Suppressor macrophage treated with lipopolysaccharide for 1 hour (primary cell): ENCODE measurements around the gene TTYH3.

Experiments
- DNase-seq, 3 donors: peaks; one replicate each; pipeline ENCODE4 v3.0.0-alpha.2; 2020 to 2022

The TTYH3 gene

GRCh38 chr7:2649991-2650390 is 18.2 kb downstream of the TTYH3 start:
- DNase-seq = no peak

DNA sequence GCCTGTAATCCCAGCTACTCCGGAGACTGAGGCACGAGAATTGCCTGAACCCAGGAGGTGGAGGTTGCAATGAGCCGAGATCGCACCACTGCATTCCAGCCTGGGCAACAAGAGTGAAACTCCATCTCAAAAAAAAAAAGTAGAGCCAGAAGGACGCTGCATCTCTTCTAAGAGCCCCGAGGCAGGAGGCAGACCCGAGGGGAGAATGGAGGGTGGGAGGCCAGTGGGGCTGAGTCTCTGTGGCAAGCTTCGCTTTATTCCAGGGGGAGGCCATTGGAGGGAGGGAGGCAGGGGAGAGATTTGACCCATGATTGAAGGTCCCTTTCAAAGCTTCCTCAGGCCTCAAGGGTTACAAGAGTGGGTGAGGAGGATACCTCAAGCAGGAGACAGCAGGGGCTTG is 18.7 kb downstream of the TTYH3 start:
- DNase-seq = no peak

- no peak for DNase-seq
These were observed 19.6 kb downstream of the TTYH3 start for GRCh38 chr7:2651336-2651735.

GRCh38 chr7:2651847-2652735 is 20.3 kb downstream of the TTYH3 start:
- no peak for DNase-seq

DNA sequence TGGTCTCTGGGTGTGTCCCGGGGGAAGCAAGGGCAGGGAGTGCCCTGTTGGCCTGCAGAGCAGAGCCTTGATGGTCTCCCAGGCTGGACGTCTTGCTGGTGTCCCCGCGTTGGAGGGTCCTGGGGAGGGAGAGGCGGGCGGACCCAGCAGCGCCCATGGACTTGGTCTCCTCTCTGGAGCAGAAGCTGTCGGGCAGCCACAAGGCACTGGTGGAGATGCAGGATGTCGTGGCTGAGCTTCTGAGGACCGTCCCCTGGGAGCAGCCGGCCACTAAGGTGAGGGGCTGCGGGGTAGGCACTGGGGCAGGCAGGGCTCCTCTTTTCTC is 20.9 kb downstream of the TTYH3 start:
- DNase-seq = no peak

DNA sequence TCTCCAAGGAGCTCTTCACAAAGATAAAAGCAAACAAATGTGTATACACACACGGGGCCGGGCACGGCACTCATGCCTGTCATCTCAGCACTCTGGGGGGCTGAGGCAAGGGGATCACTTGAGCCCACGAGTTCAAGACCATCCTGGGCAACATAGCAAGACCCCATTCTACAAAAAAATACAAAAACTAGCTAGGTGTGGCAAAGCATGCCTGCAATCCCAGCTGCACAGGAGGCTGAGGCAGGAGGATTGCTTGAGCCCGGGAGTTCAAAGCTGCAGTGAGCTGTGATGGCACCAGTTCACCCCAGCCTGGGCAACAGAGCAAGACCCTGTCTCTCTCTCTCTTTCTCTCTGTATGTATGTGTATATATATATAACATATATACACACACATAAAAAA is 22.3 kb downstream of the TTYH3 start:
- no peak for DNase-seq

DNA sequence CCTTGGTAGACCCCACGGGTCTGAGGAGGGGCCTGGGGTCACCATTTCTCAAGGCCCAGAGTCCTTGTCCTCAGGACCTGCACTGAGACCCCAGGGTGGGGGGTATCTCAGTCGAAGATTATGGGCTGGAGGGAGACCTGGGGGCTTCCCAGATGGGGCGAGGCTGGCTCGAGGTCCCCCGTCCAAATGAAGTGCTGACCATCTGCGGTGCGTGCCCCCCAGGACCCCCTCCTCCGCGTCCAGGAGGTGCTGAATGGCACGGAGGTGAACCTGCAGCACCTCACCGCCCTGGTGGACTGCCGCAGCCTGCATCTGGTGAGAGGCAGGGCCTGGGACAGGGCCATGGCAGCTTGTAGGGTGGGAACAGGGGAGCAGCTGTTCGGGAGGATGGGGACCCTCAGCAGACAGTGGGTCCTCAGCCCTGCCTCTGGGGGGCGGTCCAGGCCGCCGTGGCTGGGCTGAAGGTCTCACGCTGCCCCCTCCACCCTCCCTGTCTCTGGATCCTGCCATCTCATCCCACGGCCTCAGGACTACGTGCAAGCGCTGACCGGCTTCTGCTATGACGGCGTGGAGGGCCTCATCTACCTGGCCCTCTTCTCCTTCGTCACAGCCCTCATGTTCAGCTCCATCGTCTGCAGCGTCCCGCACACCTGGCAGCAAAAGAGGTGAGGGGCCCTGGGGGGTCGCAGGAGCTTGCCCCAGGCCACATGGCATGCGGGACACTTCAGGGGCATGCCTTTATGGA is 24.3 kb downstream of the TTYH3 start:
- DNase-seq = no peak

DNA sequence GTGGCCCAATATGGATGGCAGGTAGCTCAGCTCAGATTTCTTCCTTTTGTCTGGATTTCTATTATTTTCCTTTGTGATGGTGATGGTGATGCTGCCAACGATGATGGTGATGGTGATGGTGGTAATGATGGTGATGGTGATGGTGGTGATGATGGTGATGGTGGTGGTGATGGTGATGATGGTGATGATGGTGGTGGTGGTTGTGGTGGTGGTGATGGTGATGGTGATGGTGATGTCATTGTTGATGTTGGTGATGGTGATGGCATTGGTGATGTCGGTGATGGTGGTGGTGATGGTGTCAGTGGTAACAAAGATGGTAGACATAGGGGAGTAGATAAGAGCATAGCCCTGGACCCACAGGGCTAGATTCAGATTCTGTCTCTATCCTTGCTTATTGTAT is 25.4 kb downstream of the TTYH3 start:
- DNase-seq = no peak

DNA sequence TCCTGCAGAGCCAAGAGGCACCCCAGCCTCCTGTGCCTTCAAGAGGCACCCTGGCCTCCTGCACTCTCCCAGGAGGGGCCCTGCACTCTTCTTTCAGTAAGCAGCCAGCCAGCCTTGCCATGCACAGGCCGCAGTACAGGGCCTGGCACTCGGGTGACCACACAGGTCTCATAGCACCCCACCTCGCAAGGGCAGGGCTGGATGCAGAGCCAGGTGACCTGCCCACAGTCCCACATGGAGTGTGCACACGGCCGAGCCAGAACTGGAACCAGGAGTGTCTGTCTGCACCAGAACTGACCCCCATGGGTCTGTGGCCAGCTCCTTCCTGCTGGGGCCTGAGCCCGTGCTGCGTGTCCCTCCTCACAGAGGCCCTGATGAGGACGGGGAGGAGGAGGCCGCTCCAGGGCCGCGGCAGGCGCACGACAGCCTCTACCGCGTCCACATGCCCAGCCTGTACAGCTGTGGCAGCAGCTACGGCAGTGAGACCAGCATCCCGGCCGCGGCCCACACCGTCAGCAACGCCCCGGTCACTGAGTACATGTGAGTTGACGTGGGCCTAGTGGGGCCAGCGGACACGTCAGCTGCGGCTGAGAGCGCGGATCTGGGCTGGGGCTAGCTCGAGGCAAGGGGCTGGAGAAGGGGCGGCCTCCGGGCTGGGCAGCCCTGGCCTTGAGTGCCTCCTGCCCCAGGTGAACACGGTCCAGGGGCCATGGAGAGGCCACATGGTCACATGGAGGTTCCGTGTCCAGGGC is 26.3 kb downstream of the TTYH3 start:
- DNase-seq = no peak

GRCh38 chr7:2658941-2659340 is 27.2 kb downstream of the TTYH3 start:
- DNase-seq = no peak

- no peak for DNase-seq
These were observed 28.0 kb downstream of the TTYH3 start for GRCh38 chr7:2659556-2660358.

GRCh38 chr7:2660359-2661095 is 28.7 kb downstream of the TTYH3 start:
- no peak for DNase-seq

DNA sequence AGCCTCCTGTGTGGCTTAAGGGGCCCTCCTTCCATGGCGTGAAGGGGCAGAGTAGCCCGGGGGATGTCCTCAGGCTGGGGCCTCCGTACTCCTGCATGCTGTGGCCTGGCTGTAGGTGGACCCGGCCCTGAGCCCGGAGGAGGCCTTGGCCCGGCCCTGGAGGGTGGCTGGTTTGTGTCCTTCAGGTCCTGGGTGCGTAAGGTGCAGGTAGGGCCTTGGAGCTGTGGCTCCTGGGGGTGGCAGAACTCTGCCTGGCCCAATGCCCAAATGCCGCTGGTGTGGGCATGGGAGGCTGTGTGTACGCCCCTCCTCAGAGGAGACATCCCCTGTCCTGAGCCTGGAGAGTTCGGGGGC is 29.3 kb downstream of the TTYH3 start:
- DNase-seq = no peak

- no peak for DNase-seq
These were observed 30.0 kb downstream of the TTYH3 start for GRCh38 chr7:2661602-2662272.

GRCh38 chr7:2662273-2663120 is 30.7 kb downstream of the TTYH3 start:
- DNase-seq = no peak

- DNase-seq = no peak
These were observed 31.5 kb downstream of the TTYH3 start for GRCh38 chr7:2663121-2663886.

DNA sequence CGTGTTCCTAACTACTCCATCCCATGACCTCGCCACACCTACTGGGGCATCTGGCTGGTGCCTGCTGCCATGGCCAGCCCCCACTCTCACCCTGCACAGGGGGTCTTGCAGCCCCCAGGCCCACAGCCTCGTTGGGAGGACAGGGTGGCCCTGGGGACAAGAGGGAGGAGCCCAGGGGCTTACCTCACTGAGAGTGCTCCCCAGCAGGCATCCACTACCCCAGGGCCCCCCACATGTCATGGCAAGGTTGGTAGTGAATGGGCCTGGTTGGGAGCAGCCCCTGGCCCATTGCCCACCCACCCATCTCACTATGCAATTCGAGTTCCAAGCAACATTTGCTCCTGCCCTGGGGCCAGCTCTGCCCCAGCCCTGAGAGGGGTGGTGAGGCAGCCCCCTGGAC is 32.2 kb downstream of the TTYH3 start:
- DNase-seq = no peak

DNA sequence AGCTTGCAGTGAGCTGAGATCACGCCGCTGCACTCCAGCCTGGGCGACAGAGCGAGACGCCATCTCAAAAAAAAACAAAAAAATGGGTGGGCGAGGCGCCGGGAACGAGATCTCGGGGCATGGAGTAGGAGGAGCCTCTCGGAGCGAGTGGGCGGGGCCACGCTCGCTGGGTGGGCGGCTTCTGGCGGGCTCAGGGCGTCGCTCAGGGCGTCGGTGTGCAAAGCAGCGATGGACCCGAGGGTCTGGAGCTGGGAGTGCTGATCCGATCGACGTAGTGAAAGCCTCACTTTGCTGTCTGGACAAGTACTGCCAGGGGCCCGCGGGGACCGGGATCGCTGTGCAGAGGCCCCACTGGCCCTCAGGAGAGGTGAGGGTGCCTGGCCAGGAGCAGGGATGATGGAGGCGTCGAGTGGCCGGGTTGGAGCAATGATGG is 33.6 kb downstream of the TTYH3 start:
- no peak for DNase-seq

DNA sequence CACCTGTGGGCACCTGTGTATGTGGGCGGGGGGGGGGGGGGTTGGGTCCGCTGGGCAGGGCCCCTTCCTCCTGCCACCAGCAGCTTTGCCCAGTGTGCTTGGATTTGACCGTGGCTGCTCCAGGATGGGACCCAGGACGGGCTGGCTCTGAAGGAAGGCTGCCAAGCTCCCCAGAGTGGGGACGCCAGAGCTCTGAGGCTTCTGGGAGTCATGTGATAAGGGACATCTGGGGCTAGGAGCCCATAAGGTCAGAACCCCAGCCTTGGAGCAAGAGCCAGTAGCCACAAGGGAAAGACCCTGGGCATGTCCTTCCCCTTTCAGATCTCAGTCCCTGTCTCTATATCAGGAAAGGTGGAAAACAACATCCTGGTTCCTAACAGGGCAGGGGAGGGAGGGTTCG is 34.4 kb downstream of the TTYH3 start:
- peak; percentile 42 to 52 (median 50) for DNase-seq
